ENCODE data around the gene PKD2L2.
"Not testable (repeated sequence)": the region's sequence is repeated elsewhere in the genome, so short reads cannot be mapped to it uniquely, and the experiment has no call there.

Gene PKD2L2

DNA sequence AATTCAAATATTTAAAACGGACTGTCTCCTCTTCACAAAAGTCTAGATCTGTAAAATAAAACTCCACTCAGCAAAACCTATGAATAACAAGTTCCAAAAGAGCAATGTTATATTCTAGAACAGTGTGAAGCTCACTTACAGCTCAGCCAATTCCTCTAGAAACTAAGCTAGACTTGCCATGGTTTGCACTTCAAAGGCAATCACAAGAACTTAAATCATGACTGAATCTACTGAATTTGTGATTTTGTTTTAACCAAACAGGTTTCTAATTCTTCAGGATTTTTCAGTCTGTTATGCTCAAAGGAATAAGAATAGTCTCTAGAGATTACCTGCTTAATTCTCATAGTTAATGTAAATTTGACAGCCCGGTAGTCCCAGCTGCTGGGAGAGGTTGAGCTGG lies 1.4 kb upstream of the PKD2L2 start:
- no peak for DNase-seq (ENCODE audit: extremely low read depth in 1 of 2, low read depth in 1 of 2)

DNA sequence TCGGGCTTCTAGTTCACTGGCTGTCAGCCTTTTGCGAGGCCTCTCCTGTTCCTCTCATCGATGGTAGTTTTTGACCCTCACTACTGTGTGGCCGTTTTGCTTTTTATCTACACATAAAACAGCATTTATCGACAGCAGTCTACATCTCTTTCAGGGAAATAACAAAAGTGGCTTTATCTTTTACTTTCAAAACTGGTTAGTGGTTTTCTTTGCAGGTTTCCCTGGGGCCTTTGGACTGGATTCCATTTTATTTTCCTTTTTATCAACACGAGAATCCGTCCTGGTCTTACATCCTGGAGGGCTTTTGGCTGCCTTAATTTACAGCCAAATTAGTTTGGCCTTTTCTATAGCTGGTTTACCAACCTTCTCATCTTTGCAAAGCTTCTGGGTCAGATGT lies 793 bp upstream of the PKD2L2 start:
- no peak for DNase-seq (ENCODE audit: extremely low read depth in 1 of 2, low read depth in 1 of 2)

DNA sequence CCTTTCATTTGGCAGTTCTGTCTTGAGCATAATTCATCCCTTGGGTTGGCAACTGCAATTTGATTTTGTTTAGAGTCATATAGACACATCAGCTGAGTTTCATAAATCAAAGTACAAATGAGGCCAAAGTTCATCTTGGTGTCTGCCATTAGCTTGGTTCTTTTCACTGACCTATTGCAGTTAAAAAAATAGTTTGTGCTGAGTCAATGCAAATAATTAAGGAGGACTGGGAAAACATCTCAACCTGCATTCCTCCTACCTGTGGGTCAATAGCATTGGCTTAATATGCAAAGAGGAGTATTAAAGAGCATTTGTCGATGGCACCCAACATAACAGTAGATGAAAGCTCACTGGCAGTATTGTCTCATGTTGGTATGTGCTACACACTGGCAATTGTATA lies 1.6 kb downstream of the PKD2L2 start:
- DNase-seq (ENCODE audit: extremely low read depth in 1 of 2, low read depth in 1 of 2) = no peak

DNA sequence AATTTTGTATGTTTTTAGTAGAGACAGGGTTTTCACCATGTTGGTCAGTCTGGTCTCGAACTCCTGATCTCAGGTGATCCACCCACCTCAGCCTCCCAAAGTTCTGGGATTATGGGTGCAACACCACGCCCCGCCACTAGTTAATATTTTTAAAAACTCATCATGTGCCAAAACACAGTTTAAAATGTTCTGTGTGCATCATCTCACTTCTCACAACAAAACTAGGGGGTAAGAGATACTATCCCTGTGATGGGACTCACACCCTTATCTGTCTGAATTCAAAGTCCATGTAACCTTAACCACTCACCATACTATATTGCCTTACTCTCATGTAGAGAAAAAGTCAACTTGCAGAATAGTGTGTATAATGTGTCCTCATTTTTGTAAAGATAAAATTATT lies 2.6 kb downstream of the PKD2L2 start:
- no peak for DNase-seq (ENCODE audit: extremely low read depth in 1 of 2, low read depth in 1 of 2)

DNA sequence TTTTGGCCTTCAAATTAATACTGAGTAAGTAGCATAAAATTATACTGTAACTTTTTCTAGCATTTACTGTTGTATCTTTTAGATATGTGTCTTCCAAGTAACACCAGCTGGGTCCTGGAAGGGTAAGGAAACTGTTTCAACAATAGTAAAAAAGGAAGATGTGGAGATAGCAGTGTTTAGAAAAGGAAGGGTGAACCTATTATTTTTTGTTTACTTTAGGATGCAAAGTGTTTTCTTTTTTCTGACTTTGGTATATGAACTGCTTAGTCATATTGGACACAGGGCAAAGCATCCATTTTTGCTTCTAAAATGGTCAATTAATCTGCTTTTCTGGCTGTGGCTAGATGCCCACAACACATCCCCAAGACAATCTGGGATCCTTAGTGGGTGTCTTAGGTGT lies 5.3 kb downstream of the PKD2L2 start:
- no peak for DNase-seq (ENCODE audit: extremely low read depth in 1 of 2, low read depth in 1 of 2)

DNA sequence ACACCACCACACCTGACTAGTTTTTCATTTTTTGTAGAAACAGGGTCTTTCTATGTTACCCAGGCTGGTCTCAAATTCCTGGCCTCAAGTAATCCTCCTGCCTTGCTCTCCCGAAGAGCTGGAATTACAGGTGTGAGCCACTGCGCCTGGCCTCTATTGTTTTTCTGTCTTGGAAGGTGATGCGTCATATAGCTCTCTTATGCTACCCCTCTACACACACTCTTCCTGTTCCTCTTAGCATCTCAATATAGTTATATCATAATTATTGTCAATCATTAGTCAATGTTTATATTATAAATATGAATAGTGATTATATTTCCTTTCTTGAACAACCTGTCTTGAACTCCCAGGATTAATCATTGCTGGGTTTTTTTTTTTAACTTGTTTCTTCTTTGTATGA lies 7.3 kb downstream of the PKD2L2 start:
- DNase-seq (ENCODE audit: extremely low read depth in 1 of 2, low read depth in 1 of 2) = no peak

DNA sequence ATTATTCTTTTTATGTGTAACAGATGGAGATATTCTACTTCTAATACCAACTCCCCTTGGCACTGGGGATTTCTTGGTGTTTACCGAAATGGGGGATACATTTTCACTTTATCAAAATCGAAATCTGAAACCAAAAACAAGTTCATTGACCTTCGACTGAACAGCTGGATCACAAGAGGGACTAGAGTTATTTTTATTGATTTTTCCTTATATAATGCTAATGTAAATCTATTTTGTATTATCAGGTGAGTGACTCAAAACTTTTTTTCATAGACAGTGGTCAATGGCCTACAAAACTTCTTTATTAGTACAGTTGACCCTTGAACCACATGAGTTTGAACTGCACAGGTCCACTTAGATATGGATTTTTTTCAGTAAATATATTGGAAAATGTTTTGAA lies 10.2 kb downstream of the PKD2L2 start:
- DNase-seq (ENCODE audit: extremely low read depth in 1 of 2, low read depth in 1 of 2) = no peak

DNA sequence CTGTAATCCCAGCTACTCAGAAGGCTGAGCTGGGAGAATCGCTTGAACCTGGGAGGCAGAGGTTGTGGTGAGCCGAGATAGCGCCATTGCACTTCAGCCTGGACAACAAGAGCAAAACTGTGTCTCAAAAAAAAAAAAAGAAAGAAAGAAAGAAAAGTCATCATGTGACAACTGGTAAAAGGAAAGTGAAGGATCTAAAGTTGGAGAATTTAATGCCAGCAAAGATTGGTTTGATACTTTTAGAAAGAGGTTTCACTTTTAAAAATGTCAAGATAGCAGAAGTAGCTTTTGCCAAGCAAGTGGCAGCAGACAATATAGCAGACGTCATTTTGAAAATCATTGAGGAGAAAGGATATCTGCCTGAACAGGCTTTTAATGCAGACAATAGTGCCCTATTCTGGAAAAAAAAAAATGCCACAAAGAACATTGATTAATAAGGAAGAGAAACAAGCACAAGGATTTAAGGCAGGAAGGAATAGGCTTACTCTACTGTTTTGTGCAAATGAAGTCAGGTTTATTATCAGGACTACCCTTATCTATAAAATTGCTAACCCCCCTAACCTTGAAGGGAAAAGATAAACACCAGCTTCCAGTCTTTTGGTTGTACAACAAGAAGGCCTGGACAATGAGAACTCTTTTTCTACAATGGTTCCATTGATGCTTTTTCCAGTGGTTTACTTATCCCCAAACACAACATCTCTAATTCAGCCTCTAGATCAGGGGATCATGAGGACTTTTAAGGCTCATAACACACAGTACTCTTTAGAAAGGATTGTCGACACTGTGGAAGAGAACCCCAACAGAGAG lies 12.0 kb downstream of the PKD2L2 start:
- no peak for DNase-seq (ENCODE audit: extremely low read depth in 1 of 2, low read depth in 1 of 2)

DNA sequence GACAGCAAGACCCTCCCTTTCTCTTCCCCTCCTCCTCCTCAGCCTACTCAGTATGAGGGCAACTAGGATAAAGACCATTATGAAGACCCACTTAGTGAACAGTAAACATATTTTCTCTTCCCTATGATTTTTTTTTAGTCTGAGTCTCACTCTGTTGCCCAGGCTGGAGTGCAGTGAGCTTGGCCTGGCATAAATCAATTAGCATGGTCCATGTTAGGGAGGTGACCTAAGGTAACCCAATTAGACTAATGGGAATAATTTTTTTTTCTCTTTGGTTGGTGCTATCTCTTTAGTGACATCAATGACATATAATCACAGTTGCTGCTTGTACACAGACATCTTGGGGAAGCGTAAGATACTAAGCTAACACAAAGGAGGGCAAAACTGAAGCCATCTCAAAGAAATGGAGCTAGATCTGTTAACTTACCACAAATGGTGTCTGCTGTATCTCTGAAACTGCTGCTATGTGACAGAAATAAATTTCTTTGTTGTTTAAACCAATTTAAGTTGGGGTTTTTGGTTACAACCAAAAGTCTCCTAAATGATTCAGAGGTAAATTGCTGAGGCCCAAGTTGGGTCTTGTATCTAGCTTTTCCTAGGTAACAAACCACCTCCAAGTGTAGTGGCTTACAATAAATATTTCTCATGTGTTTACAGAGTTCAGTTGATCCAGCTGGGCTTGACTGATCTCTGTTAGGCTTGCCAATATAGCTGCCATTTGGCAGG lies 13.3 kb downstream of the PKD2L2 start:
- DNase-seq (ENCODE audit: extremely low read depth in 1 of 2, low read depth in 1 of 2) = no peak

DNA sequence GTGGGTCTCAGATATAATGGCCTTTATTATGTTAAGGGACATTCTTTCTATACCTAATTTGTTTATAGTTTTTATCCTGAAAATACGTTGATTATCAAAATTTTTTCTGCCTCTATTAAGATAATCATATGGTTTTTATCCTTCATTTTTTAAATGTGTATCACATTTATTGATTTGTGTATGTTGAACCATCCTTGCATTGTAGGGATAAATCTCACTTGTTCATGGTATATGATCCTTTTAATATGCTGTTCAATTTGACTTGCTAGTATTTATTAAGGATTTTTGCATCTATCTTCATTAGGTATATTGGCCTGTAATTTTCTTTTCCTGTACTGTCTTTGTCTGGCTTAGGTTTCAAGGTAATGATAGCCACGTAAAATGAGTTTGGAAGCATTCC lies 25.5 kb downstream of the PKD2L2 start:
- DNase-seq (ENCODE audit: extremely low read depth in 1 of 2, low read depth in 1 of 2) = no peak

DNA sequence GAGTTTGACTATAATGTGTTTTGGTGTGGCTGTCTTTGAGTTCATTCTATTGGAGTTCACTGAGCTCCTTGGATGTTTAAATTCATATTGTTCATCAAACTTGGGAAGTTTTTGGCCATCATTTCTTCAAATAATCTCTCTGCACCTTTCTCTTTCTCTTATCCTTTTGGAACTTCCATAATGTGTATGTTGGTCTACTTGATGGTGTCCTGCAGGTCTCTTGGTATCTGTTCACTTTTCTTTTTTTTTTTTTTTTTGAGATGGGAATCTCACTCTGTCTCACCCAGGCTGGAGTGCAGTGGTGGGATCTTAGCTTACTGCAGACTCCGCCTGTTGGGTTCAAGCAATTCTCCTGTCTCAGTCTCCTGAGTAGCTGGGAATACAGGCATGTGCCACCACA lies 27.7 kb downstream of the PKD2L2 start:
- no peak for DNase-seq (ENCODE audit: extremely low read depth in 1 of 2, low read depth in 1 of 2)

DNA sequence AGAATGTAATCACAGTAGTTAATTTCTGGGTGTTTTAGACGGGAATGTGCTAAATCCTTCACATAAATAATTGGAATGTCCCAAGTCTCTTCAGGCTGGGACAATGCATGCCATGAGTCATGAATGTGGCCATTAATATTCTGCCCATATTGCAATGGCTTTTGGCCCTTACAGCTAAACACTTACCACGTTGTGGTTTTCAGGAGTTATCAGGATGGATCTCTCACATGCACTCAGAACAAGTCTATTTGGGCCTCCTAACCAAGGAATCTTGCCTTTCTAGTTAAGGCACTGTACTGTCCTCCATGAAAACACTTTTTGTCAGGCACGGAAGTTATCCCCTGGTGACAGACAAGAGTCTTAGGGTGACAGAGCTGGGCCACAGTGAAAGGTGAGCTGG lies 32.7 kb downstream of the PKD2L2 start:
- no peak for DNase-seq (ENCODE audit: extremely low read depth in 1 of 2, low read depth in 1 of 2)

DNA sequence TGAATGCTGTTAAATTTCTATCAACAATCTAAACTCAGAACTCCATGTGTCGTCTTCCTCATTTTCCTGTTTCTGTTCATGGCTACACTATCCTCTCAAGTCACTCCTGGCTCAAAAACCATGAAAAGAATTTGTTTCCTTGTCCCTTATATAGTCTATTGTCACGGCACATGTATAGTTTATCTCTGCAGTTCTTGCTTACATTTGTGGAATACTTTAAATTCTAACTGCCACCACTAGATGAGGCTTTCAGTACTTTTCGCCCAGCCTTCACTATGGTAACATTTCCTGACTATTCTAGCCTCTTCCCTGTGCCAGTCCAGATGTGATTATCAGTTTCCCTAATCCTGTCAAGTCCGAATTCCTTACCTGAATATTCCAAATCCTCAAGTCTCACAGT lies 34.6 kb downstream of the PKD2L2 start:
- DNase-seq (ENCODE audit: extremely low read depth in 1 of 2, low read depth in 1 of 2) = no peak

DNA sequence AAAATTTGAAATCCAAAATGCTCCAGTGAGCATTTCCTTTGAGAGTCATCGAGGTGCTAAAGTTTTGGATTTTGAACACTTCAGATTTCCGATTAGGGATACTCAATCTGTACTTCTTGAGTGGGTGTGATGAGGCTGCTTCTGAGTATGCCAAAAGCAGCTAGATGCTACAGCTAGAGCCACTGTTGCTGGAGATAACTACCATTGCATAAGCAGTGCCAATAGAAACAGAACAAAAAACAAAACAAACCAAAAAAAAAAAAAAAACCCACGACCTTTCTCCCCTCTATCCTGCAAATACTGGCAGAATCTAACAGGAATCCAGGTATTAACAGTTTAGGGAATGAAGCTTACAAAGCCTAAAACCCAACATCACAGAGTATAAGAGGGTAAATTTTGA lies 43.5 kb downstream of the PKD2L2 start:
- DNase-seq (ENCODE audit: extremely low read depth in 1 of 2, low read depth in 1 of 2) = no peak

DNA sequence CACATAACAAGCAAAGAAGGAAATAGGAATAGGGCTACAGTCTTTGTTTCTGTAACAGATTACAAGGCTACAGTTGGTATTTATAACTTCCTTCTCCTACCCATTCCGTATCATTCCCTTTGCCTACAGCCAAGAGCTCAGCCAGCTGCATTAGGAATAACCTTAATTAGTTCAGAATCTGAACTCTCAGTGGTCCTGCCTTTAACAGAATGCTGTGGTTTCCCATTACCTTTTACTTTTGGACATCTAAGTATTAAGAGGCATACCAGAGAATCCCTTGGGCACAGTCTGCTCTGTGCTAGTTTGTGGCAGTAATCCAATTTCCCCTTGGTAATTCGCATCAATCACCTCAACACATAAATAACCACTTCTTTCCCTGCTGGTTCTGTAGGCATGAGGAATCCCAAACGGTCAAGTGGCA lies 44.2 kb downstream of the PKD2L2 start:
- DNase-seq (ENCODE audit: extremely low read depth in 1 of 2, low read depth in 1 of 2) = no peak

DNA sequence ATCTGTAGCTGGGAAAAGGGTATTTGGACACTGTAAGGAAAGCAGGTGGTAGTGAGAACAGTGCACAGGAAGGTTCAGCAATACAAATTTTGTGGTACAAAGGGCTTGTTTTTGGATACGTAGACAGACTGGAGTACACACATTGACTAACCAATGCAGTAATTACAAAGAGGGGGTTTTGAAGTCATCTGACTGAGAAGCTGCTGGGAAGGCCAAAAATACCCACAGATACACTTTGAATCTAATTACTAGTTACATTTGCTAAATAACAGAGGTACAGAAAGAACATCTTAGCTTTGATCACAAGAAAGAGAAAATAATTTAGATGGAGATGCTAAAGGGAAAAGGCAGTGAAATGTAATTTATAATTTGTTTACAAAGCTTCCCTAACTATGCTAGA lies 45.9 kb downstream of the PKD2L2 start:
- no peak for DNase-seq (ENCODE audit: extremely low read depth in 1 of 2, low read depth in 1 of 2)

DNA sequence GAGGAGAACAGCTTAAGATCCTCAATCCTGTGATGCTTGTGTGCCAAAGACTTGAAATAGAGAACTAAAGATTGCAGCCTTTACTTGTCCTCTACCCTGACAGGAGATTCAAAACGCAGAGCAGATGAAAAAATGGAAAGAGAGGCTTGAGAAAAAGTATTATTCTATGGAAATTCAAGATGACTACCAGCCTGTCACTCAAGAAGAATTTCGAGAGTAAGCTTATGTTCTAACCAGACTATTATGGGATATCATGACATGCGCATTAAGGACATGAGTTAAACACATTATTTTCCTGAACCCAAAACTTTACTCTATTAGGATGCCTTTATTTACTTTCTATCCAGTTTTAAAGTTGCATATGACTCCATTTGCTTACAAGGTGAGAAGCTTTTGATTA lies 46.4 kb downstream of the PKD2L2 start:
- DNase-seq (ENCODE audit: extremely low read depth in 1 of 2, low read depth in 1 of 2) = no peak

DNA sequence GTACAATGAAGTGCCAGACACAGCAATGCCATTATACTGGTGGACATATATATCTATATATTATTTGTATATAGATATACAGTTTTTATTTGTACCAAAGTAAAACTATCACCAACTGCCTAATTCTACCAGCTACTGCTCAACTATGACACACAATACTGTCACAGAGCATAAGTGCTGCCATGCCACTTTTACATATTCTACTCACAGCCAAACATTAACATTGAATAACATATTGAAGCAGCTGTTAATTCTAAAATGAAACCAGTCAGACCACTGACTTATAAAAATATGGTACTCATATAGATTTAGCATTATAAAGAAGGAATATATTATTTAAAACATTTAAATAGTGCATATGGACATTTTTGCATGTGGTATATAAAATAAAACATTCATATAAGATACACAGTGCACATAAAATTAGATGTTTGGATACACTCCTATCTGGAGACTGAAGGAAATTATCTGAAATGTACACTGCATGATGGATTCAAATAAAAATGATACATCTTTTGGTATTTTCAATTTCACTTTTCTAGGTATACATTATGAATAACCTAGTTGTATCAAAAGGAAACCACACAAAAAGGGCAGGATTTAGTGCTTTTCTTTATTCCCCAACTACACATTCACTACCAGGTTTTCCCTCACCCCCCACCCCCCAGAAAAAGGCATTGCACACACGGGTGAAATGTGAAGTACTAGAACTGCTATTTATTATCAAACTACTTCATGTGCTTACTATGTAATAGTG lies 48.9 kb downstream of the PKD2L2 start:
- DNase-seq (ENCODE audit: extremely low read depth in 1 of 2, low read depth in 1 of 2) = no peak

DNA sequence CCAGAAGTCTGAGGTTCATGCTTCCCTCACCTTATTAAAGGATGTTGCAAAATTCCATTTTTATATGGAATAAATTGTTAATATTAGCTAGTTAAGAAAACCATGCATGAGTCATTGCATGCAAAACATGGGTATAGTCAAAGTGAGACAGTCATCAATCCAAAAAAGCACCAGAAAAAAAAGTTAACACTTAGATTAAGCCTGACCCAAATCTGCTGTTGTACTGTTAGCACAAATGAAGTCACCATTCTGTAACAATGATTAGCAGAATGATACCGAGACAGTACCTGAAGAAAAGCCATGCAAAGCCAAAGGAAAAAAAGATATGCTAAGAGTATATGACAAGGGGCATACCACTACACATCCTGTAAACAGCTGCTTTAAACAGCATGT lies 49.5 kb downstream of the PKD2L2 start:
- DNase-seq (ENCODE audit: extremely low read depth in 1 of 2, low read depth in 1 of 2) = no peak

DNA sequence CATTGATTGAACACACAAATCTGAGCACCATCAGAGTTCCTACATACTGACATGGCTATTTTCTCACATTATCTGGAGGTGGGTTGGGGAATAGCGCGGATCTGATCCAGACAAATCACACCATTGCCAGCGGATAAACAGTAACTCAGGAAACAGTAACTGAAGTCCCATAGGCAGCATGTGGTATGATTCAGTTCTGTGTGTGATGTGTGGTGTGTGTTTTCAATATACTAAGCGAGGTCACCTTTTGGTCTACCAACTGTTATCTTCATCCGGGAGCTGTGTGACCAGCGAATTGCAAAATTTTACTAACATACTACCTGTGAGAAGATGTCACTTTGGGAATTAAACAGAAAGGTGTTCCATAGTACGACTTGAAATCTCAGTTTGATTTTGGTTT lies 50.1 kb downstream of the PKD2L2 start:
- no peak for DNase-seq (ENCODE audit: extremely low read depth in 1 of 2, low read depth in 1 of 2)

DNA sequence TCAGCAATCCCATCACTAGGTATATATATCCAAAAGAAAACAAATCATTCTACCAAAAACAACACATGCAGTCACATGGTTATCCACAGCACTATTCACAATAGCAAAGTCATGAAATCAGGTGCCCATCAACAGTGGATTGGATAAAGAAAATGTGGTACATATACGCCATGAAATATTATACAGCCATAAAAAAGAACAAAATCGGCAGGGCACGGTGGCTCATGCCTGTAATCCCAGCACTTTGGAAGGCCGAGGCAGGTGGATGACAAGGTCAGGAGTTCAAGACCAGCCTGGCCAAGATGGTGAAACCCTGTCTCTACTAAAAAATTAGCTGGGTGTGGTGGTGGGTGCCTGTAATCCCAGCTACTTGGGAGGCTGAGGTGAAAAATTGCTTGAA lies 55.0 kb downstream of the PKD2L2 start:
- not testable (repeated sequence) for DNase-seq (ENCODE audit: extremely low read depth in 1 of 2, low read depth in 1 of 2)

DNA sequence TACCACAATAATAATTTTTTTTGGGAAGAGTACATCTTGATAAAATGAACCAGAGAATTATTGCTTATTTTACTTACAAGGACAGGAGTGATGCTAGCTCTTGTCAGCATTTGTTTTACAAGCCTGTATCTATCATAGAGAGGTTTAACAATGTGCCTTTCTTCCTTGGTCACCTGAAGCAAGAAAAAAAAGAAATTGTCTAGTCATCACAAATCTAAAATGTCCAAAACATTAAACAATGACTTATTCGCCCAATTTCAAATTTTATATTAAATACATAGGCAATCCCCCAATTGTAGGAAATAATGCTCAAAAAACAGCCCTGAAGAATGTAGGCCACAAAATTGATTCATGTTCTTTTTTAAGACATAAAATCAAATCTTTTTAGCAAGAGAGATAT lies 56.6 kb downstream of the PKD2L2 start:
- no peak for DNase-seq (ENCODE audit: extremely low read depth in 1 of 2, low read depth in 1 of 2)
